Stomach (tissue), 4 donors: ENCODE data around the gene CYP1A2.

Source experiments
- CTCF ChIP-seq, 7 experiments: fragments of 450-650 bp in 4 of 7; fragments of 200-600 bp in 3 of 7; sonication (generic) in 3 of 7; IDR thresholded peaks; one replicate each; pipeline ENCODE4 v1.5.1; 2016 to 2019; ENCODE audit warnings: antibody characterized with exemption in 7 of 7, control low read depth in 2 of 7, mild to moderate bottlenecking in 1 of 7
- EP300 ChIP-seq: sonication (generic); formaldehyde crosslinking; IDR thresholded peaks from one replicate; pipeline ENCODE4 v1.6.1; 2017; ENCODE audit warnings: antibody characterized with exemption
- POLR2A ChIP-seq, 4 donors: fragments of 450-650 bp; IDR thresholded peaks; one replicate each; pipeline ENCODE4 v1.6.1; 2016; ENCODE audit warnings: antibody characterized with exemption in 4 of 4, control low read depth in 2 of 4, mild to moderate bottlenecking in 1 of 4, moderate library complexity in 1 of 4

GRCh38 chr15:74722591-74722990 is 26.1 kb upstream of the CYP1A2 start:
- TF ChIP-seq CTCF (IDR thresholded peaks at IDR 0.05), result no peak
- no peak for TF ChIP-seq POLR2A (IDR thresholded peaks at IDR 0.05)
- no peak for TF ChIP-seq EP300
